Fibroblast of skin of left quadriceps (primary cell): ENCODE measurements around the gene GYS2.

Experiments
- DNase-seq, 2 experiments: peaks; one replicate each; pipeline ENCODE4 v3.0.0-alpha.2; 2013; ENCODE audit warnings: low read depth in 2 of 2

Gene GYS2

GRCh38 chr12:21502872-21503271 lies 101.8 kb downstream of the GYS2 start:
- DNase-seq, result no peak

GRCh38 chr12:21502164-21502496 lies 102.5 kb downstream of the GYS2 start:
- DNase-seq, result peak in 1 of 2 experiments; percentile 2

GRCh38 chr12:21501258-21502163 lies 103.1 kb downstream of the GYS2 start, which contains the start of the genes GOLT1B and RECQL:
Gene GOLT1B (plus strand): TSS chr12:21501789. CDS start chr12:21501924, 135 bp downstream.
Gene RECQL (minus strand): TSS chr12:21501635. CDS start chr12:21499570, 2,065 bp downstream.
- DNase-seq, result peak; percentile 97

DNA sequence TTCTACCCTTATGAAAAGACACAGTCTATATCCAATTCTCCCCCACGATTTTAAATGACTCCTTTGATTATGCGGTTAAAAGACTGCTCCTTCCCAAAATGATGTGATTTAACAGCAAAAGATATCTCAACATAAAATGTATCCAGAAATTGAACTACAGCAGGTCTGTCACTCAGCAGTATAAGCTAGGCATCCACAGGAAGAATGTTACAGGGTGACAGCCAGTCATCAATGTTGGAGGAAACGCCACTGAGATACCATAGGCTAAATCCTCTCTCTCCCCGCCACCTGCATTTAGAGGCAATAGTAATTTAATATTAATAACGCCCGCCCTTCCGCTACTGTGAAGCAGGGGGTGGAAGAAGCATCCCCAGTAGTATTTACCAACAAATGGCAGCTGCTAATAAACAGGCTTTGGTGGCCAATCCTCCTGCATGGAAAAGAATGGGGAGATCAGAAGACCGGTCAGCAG lies 103.8 kb downstream of the GYS2 start:
- DNase-seq, result no peak

DNA sequence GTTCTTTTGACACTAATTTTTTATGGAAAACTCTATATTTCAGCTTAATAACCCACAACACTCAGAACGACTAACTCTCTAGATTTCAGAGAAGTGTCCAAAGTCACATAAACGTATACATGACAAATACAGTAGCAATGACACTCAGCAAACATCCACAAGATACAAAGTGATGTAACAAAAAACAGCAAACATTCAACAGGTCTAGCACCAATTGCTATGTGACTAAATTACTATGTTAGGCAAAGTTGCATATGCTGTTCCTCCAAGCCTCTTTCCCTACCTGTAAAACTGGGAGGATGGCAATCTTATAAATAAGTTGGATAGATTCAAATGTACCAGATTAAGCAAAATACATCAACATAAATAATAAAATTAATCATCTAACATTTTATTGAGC lies 104.9 kb downstream of the GYS2 start:
- no peak for DNase-seq
